GM12878 (cell line): ENCODE measurements around the gene CGAS. TPM values are rescaled to one million over a fixed set of nuclear protein-coding genes. Genes with fewer than 3 reads are reported as not detected.

Experiments
- CREB1 ChIP-seq: IDR thresholded peaks from 2 replicates; pipeline ENCODE4 v1.6.1; 2012; ENCODE audit warnings: low read depth, mild to moderate bottlenecking, inconsistent platforms
- DPF2 ChIP-seq: fragments of 450-650 bp; IDR thresholded peaks from 2 replicates; pipeline ENCODE4 v1.6.1; 2017; ENCODE audit warnings: mild to moderate bottlenecking
- EED ChIP-seq: sonication (generic); IDR thresholded peaks from 2 replicates; pipeline ENCODE4 v1.6.1; 2016; ENCODE audit warnings: antibody characterized with exemption, low read depth
- IKZF2 ChIP-seq, 2 experiments: fragments of 450-650 bp; IDR thresholded peaks; 2 replicates each; pipeline ENCODE4 v1.6.1; 2017; ENCODE audit warnings: mild to moderate bottlenecking in 2 of 2, moderate library complexity in 2 of 2
- MXI1 ChIP-seq: fragments of 150-350 bp; IDR thresholded peaks from 2 replicates; pipeline ENCODE4 v1.6.1; 2011; ENCODE audit warnings: low read depth, mild to moderate bottlenecking, inconsistent platforms, low read length, improper control_type of control experiment
- RAD51 ChIP-seq: fragments of 450-650 bp; IDR thresholded peaks from 2 replicates; pipeline ENCODE4 v1.6.1; 2016; ENCODE audit warnings: moderate library complexity, mild to moderate bottlenecking, inconsistent platforms
- RUNX3 ChIP-seq: IDR thresholded peaks from 2 replicates; pipeline ENCODE4 v1.6.1; 2012; ENCODE audit warnings: low read length, inconsistent platforms
- TAF1 ChIP-seq: IDR thresholded peaks from 2 replicates; pipeline ENCODE4 v1.6.1; 2011; ENCODE audit warnings: mild to moderate bottlenecking, low read depth, low read length, borderline replicate concordance
- TCF3 ChIP-seq: IDR thresholded peaks from 2 replicates; pipeline ENCODE4 v1.6.1; 2012; ENCODE audit warnings: low read depth, mild to moderate bottlenecking, low read length, borderline replicate concordance; ENCODE audit not compliant: insufficient read depth
- ZNF384 ChIP-seq: IDR thresholded peaks from 2 replicates; pipeline ENCODE4 v1.6.1; 2012; ENCODE audit warnings: low read depth, mild to moderate bottlenecking, low read length, improper control_type of control experiment, borderline replicate concordance
- polyA plus RNA-seq, 11 experiments: library from polyadenylated mRNA; depleted of rRNA in 4 of 11; unstranded in 6 of 11; stranded (reverse) in 5 of 11; fragments of >200 nt; fragmentation: Nextera tagmentation in 4 of 11; fragmentation: Illumina TruSeq in 1 of 11; extraction: Ambion mirVana in 4 of 11; extraction: Trizol in 1 of 11; gene quantifications; 1 replicate in 1 of 11; 2 replicates in 10 of 11; pipeline versions ENCODE4 v1.2.1 to v1.2.3, GENCODE V29; 2011 to 2016; ENCODE audit warnings: inconsistent platforms in 2 of 11, missing spikeins in 2 of 11, low read depth in 1 of 11
- total RNA-seq, 4 experiments: library from RNA; depleted of rRNA in 3 of 4; stranded (reverse); fragments of >200 nt in 3 of 4; fragmentation: Illumina TruSeq in 1 of 4; extraction: Trizol in 1 of 4; gene quantifications; 2 replicates each; pipeline versions ENCODE4 v1.2.1 to v1.2.3, GENCODE V29; 2013 to 2021
- TF ChIP-seq, protein P1 (sequence below): fragments of 150-350 bp; IDR thresholded peaks from 2 replicates; pipeline ENCODE4 v1.6.1; 2014; ENCODE audit warnings: mild to moderate bottlenecking, low read depth, low read length
- TF ChIP-seq, protein P2 (sequence below): fragments of 450-650 bp; IDR thresholded peaks from 2 replicates; pipeline ENCODE4 v1.6.1; 2016; ENCODE audit warnings: mild to moderate bottlenecking, moderate library complexity, borderline replicate concordance
- TF ChIP-seq, protein P3 (sequence below): fragments of 450-650 bp; IDR thresholded peaks from 2 replicates; pipeline ENCODE4 v1.6.1; 2016; ENCODE audit warnings: mild to moderate bottlenecking
- TF ChIP-seq, protein P4 (sequence below): fragments of 450-650 bp; IDR thresholded peaks from 2 replicates; pipeline ENCODE4 v1.6.1; 2018; ENCODE audit warnings: mild to moderate bottlenecking, low read depth, moderate library complexity; ENCODE audit not compliant: partially characterized antibody
- TF ChIP-seq, protein P5 (sequence below): fragments of 450-650 bp; IDR thresholded peaks from 2 replicates; pipeline ENCODE4 v1.6.1; 2018; ENCODE audit warnings: borderline replicate concordance, mild to moderate bottlenecking; ENCODE audit not compliant: partially characterized antibody
- TF ChIP-seq, protein P6 (sequence below): fragments of 450-650 bp; IDR thresholded peaks from 2 replicates; pipeline ENCODE4 v1.6.1; 2017; ENCODE audit warnings: mild to moderate bottlenecking

Gene CGAS
- total and polyA plus RNA-seq, 10 of the 15 experiments (the other 5 are each of a cell fraction or from before 2014, with no cell fraction given): 4.7 to 30.2 (median 22.1) TPM

DNA sequence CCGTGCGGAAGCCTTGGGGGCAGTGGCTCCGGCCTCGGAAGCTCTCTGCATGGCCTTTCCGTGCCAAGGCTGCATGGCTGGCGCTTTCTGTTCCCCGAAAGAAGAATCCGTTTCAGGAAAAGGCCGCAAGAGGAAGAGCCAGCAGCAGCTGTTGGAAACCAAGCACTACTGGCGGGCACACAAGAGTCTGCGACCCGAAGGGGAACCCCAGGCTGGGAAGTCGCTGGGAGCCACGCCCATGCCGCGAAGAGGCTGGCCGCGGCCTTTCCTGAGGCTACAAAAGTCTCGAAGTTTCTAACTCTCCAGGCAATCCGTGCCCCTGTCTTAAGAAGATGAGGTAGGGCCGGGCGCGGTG lies at the start of gene CGAS (continued):
- TF ChIP-seq TCF3 (peak; percentile 76; the same call in 1 of the 2 replicates), TAF1 (peak; percentile 78; the same call in 1 of the 2 replicates), MXI1 (0 out of 2 replicates have a peak, but pooled peaks have one; percentile 22), RUNX3 (peak; percentile 61), RAD51 (no peak), ZNF384 (no peak), DPF2 (peak; percentile 59; the same call in 1 of the 2 replicates), CREB1 (peak; percentile 8), EED (peak; percentile 93), IKZF2 (IDR thresholded peaks at IDR 0.05) (peak; percentile 79 to 84)
- TF ChIP-seq, protein P1, sequence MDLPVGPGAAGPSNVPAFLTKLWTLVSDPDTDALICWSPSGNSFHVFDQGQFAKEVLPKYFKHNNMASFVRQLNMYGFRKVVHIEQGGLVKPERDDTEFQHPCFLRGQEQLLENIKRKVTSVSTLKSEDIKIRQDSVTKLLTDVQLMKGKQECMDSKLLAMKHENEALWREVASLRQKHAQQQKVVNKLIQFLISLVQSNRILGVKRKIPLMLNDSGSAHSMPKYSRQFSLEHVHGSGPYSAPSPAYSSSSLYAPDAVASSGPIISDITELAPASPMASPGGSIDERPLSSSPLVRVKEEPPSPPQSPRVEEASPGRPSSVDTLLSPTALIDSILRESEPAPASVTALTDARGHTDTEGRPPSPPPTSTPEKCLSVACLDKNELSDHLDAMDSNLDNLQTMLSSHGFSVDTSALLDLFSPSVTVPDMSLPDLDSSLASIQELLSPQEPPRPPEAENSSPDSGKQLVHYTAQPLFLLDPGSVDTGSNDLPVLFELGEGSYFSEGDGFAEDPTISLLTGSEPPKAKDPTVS: peak; percentile 91
- TF ChIP-seq, protein P2, sequence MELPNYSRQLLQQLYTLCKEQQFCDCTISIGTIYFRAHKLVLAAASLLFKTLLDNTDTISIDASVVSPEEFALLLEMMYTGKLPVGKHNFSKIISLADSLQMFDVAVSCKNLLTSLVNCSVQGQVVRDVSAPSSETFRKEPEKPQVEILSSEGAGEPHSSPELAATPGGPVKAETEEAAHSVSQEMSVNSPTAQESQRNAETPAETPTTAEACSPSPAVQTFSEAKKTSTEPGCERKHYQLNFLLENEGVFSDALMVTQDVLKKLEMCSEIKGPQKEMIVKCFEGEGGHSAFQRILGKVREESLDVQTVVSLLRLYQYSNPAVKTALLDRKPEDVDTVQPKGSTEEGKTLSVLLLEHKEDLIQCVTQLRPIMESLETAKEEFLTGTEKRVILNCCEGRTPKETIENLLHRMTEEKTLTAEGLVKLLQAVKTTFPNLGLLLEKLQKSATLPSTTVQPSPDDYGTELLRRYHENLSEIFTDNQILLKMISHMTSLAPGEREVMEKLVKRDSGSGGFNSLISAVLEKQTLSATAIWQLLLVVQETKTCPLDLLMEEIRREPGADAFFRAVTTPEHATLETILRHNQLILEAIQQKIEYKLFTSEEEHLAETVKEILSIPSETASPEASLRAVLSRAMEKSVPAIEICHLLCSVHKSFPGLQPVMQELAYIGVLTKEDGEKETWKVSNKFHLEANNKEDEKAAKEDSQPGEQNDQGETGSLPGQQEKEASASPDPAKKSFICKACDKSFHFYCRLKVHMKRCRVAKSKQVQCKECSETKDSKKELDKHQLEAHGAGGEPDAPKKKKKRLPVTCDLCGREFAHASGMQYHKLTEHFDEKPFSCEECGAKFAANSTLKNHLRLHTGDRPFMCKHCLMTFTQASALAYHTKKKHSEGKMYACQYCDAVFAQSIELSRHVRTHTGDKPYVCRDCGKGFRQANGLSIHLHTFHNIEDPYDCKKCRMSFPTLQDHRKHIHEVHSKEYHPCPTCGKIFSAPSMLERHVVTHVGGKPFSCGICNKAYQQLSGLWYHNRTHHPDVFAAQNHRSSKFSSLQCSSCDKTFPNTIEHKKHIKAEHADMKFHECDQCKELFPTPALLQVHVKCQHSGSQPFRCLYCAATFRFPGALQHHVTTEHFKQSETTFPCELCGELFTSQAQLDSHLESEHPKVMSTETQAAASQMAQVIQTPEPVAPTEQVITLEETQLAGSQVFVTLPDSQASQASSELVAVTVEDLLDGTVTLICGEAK: no peak
- TF ChIP-seq, protein P3, sequence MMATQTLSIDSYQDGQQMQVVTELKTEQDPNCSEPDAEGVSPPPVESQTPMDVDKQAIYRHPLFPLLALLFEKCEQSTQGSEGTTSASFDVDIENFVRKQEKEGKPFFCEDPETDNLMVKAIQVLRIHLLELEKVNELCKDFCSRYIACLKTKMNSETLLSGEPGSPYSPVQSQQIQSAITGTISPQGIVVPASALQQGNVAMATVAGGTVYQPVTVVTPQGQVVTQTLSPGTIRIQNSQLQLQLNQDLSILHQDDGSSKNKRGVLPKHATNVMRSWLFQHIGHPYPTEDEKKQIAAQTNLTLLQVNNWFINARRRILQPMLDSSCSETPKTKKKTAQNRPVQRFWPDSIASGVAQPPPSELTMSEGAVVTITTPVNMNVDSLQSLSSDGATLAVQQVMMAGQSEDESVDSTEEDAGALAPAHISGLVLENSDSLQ: no peak
- TF ChIP-seq, protein P4, sequence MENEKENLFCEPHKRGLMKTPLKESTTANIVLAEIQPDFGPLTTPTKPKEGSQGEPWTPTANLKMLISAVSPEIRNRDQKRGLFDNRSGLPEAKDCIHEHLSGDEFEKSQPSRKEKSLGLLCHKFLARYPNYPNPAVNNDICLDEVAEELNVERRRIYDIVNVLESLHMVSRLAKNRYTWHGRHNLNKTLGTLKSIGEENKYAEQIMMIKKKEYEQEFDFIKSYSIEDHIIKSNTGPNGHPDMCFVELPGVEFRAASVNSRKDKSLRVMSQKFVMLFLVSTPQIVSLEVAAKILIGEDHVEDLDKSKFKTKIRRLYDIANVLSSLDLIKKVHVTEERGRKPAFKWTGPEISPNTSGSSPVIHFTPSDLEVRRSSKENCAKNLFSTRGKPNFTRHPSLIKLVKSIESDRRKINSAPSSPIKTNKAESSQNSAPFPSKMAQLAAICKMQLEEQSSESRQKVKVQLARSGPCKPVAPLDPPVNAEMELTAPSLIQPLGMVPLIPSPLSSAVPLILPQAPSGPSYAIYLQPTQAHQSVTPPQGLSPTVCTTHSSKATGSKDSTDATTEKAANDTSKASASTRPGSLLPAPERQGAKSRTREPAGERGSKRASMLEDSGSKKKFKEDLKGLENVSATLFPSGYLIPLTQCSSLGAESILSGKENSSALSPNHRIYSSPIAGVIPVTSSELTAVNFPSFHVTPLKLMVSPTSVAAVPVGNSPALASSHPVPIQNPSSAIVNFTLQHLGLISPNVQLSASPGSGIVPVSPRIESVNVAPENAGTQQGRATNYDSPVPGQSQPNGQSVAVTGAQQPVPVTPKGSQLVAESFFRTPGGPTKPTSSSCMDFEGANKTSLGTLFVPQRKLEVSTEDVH: peak; percentile 59
- TF ChIP-seq, protein P5, sequence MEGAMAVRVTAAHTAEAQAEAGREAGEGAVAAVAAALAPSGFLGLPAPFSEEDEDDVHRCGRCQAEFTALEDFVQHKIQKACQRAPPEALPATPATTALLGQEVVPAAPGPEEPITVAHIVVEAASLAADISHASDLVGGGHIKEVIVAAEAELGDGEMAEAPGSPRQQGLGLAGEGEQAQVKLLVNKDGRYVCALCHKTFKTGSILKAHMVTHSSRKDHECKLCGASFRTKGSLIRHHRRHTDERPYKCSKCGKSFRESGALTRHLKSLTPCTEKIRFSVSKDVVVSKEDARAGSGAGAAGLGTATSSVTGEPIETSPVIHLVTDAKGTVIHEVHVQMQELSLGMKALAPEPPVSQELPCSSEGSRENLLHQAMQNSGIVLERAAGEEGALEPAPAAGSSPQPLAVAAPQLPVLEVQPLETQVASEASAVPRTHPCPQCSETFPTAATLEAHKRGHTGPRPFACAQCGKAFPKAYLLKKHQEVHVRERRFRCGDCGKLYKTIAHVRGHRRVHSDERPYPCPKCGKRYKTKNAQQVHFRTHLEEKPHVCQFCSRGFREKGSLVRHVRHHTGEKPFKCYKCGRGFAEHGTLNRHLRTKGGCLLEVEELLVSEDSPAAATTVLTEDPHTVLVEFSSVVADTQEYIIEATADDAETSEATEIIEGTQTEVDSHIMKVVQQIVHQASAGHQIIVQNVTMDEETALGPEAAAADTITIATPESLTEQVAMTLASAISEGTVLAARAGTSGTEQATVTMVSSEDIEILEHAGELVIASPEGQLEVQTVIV: no peak
- TF ChIP-seq, protein P6, sequence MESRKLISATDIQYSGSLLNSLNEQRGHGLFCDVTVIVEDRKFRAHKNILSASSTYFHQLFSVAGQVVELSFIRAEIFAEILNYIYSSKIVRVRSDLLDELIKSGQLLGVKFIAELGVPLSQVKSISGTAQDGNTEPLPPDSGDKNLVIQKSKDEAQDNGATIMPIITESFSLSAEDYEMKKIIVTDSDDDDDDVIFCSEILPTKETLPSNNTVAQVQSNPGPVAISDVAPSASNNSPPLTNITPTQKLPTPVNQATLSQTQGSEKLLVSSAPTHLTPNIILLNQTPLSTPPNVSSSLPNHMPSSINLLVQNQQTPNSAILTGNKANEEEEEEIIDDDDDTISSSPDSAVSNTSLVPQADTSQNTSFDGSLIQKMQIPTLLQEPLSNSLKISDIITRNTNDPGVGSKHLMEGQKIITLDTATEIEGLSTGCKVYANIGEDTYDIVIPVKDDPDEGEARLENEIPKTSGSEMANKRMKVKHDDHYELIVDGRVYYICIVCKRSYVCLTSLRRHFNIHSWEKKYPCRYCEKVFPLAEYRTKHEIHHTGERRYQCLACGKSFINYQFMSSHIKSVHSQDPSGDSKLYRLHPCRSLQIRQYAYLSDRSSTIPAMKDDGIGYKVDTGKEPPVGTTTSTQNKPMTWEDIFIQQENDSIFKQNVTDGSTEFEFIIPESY: no peak
